ENCODE measurements around the gene MFSD8.
"Not testable (repeated sequence)": the region's sequence is repeated elsewhere in the genome, so short reads cannot be mapped to it uniquely, and the experiment has no call there.

The MFSD8 gene

GRCh38 chr4:127965062-127965802 is at the start of gene MFSD8, which contains the start of gene ABHD18:
MFSD8 (minus strand) TSS chr4:127965173; CDS start chr4:127965133, 40 bp downstream.
ABHD18 (plus strand) TSS chr4:127965406; CDS start chr4:127982956, 17,550 bp downstream.
- DNase-seq: peak; percentile 99

- DNase-seq: no peak
Measured at GRCh38 chr4:128009428-128009827, 44.5 kb upstream of the MFSD8 start.

- no peak for DNase-seq
Measured at GRCh38 chr4:128006592-128006991, 41.6 kb upstream of the MFSD8 start.

- peak; percentile 2 for DNase-seq
Measured at GRCh38 chr4:127997534-127998388, 32.8 kb upstream of the MFSD8 start.

GRCh38 chr4:127996521-127996920 is 31.5 kb upstream of the MFSD8 start:
- not testable (repeated sequence) for DNase-seq

- DNase-seq: no peak
Measured at GRCh38 chr4:127995776-127996175, 30.8 kb upstream of the MFSD8 start.

- no peak for DNase-seq
Measured at GRCh38 chr4:127993151-127993550, 28.2 kb upstream of the MFSD8 start.

GRCh38 chr4:127988638-127989037 is 23.7 kb upstream of the MFSD8 start:
- DNase-seq: no peak

- no peak for DNase-seq
Measured at GRCh38 chr4:127985989-127986388, 21.0 kb upstream of the MFSD8 start.

GRCh38 chr4:127982445-127982844 is 17.5 kb upstream of the MFSD8 start:
- DNase-seq: no peak

GRCh38 chr4:127978930-127979329 is 14.0 kb upstream of the MFSD8 start:
- no peak for DNase-seq

GRCh38 chr4:127975121-127975770 is 10.3 kb upstream of the MFSD8 start:
- no peak for DNase-seq

GRCh38 chr4:127970925-127971324 is 6.0 kb upstream of the MFSD8 start:
- not testable (repeated sequence) for DNase-seq

- DNase-seq: no peak
Measured at GRCh38 chr4:127968586-127968985, 3.6 kb upstream of the MFSD8 start.

- no peak for DNase-seq
Measured at GRCh38 chr4:127967141-127967775, 2.3 kb upstream of the MFSD8 start.

GRCh38 chr4:127965803-127966175 is 816 bp upstream of the MFSD8 start:
- peak; percentile 67 for DNase-seq

- peak; percentile 56 for DNase-seq
Measured at GRCh38 chr4:127964426-127965061, 429 bp downstream of the MFSD8 start.

- DNase-seq: not testable (repeated sequence)
Measured at GRCh38 chr4:127963633-127964398, 1.2 kb downstream of the MFSD8 start.

GRCh38 chr4:127959794-127960193 is 5.2 kb downstream of the MFSD8 start:
- DNase-seq: no peak

GRCh38 chr4:127957105-127957504 is 7.9 kb downstream of the MFSD8 start:
- DNase-seq: no peak

- DNase-seq: no peak
Measured at GRCh38 chr4:127936974-127937373, 28.0 kb downstream of the MFSD8 start.

- not testable (repeated sequence) for DNase-seq
Measured at GRCh38 chr4:127931836-127932235, 33.1 kb downstream of the MFSD8 start.
